ENCODE measurements around the gene VSTM4.

Gene VSTM4

DNA sequence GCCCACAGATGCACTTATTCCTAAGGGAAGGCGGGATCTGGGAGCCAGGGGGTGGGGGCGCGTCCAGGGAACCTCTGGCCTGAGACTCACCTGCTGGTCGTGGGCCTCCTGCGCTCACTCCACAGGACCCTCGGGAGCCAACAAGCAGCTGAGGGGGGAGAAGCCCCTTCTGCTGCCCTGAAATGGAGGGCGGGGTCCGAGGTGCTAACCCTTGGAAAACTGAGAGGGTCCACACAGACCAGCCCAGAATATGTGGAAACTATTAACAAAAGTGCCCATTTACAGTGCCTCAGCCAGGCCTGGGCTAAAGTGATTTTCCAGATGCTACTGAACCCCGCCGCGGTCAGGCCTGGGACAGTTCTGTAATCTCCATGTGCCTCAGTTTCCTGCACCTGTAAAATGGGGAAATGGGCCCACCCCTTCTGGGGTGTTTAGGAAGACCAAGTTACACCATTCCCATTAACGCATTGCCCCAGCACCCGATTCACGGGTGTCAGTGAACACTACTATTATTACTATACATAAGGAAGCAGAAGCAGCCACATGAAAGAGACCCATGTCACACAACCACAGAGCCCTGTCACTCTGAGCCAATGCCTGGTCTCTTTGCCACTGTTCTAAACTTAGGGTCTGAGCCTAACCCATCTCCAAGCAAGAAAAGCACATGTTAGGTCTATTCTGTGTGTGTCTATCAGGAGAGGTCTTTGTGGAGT is 630 bp upstream of the VSTM4 start:
- peaks cover 25% of the 10 kb centered on the region for H3K27me3 Mint-ChIP-seq
- H3K4me1 Mint-ChIP-seq (ENCODE audit: low read depth) = peaks cover 7% of the 10 kb centered on the region
- no peaks in the 10 kb centered on the region for H3K36me3 Mint-ChIP-seq (ENCODE audit: low read depth)
- no peak overlapping the region for H3K27ac Mint-ChIP-seq
- H3K9me3 Mint-ChIP-seq = no peaks in the 10 kb centered on the region
- no peak overlapping the region for H3K4me3 Mint-ChIP-seq

- Mint-ChIP-seq H3K27me3 (peaks cover 25% of the 10 kb centered on the region), H3K9me3 (no peaks in the 10 kb centered on the region), H3K4me1 (ENCODE audit: low read depth) (peaks cover 7% of the 10 kb centered on the region), H3K4me3 (peak overlapping the region; percentile 61), H3K27ac (no peak overlapping the region), H3K36me3 (ENCODE audit: low read depth) (no peaks in the 10 kb centered on the region)
Observed at GRCh38 chr10:49114718-49115014, 656 bp downstream of the VSTM4 start.

- H3K4me1 Mint-ChIP-seq (ENCODE audit: low read depth) = peaks cover 7% of the 10 kb centered on the region
- no peak overlapping the region for H3K27ac Mint-ChIP-seq
- no peak overlapping the region for H3K4me3 Mint-ChIP-seq
- H3K9me3 Mint-ChIP-seq = no peaks in the 10 kb centered on the region
- H3K36me3 Mint-ChIP-seq (ENCODE audit: low read depth) = no peaks in the 10 kb centered on the region
- H3K27me3 Mint-ChIP-seq = peaks cover 28% of the 10 kb centered on the region
Observed at GRCh38 chr10:49113741-49114141, 1.6 kb downstream of the VSTM4 start.

- Mint-ChIP-seq H3K36me3 (ENCODE audit: low read depth) (no peaks in the 10 kb centered on the region), H3K4me1 (ENCODE audit: low read depth) (peaks cover 7% of the 10 kb centered on the region), H3K4me3 (no peak overlapping the region), H3K9me3 (no peaks in the 10 kb centered on the region), H3K27me3 (peaks cover 21% of the 10 kb centered on the region), H3K27ac (no peak overlapping the region)
Observed at GRCh38 chr10:49112851-49113250, 2.5 kb downstream of the VSTM4 start.

DNA sequence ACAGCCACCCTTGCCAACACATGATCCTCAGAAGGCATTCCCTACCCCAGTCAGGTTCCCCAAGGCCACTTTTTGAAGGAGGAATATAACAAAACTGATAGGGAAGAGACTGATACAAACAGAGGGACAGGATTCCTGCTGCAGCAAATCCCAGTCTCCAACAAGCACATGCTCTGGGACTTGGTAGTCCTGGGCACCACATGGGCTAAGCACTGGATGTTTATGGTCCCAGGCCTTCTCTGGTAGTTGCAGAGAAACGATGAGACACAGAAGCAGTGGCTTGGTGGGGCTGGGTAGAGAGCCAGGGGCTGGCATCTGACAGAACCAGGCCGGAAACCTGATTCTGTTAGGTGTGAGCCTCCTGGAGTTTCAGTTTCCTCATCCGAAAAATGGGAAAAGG is 3.2 kb downstream of the VSTM4 start:
- Mint-ChIP-seq H3K9me3 (no peaks in the 10 kb centered on the region), H3K4me1 (ENCODE audit: low read depth) (peaks cover 7% of the 10 kb centered on the region), H3K36me3 (ENCODE audit: low read depth) (no peaks in the 10 kb centered on the region), H3K27ac (no peak overlapping the region), H3K4me3 (no peak overlapping the region), H3K27me3 (peaks cover 21% of the 10 kb centered on the region)

DNA sequence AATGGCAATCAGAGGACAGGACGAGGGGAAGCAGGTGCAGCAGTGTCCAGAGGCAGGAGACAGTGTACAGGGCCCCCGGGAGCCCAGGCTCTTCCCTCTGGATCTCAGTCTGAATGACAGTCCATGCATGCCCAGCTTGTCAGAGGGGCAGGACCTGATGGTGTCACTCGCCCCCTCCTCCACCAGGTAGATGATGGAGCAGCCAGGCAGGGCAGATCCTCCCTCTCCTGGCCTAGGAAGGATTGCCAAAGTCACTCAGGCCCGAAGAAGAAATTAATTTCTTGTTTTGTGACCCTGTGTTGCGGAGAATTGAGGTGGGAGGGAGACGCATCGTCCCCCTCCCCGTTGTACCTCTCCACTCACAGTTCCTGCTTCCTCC is 4.0 kb downstream of the VSTM4 start:
- H3K36me3 Mint-ChIP-seq (ENCODE audit: low read depth) = no peaks in the 10 kb centered on the region
- no peaks in the 10 kb centered on the region for H3K9me3 Mint-ChIP-seq
- no peak overlapping the region for H3K4me3 Mint-ChIP-seq
- peaks cover 19% of the 10 kb centered on the region for H3K27me3 Mint-ChIP-seq
- peaks cover 7% of the 10 kb centered on the region for H3K4me1 Mint-ChIP-seq (ENCODE audit: low read depth)
- no peak overlapping the region for H3K27ac Mint-ChIP-seq

DNA sequence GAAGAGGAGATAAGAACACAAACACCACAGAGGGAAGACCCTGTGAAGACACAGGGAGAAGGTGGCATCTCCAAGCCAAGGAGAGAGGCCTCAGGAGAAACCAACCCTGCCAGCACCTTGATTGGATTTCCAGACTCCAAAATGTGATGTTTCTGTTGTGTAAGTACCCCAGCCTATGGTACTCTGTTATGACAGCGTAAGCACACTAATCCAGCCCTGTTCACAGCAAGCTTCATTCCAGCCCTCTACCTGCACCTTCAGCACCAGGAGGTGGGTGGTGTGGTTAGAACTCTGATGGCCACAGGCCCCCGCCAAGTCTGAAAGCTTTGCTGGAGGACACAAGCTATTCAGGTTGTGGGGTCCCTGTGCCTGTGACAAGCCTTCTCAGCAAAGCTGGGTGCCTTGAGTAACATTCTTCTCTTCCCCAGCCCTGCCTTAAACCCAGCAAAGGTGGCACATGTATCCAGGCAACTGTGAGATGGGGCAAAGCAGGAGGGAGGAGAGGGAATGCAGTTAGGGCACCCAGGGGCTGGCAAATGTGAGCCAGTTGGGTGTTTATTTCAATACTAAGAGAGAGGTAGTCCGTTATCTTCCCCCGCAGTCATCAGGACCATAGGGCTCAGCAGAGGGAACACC is 4.5 kb downstream of the VSTM4 start:
- Mint-ChIP-seq H3K4me1 (ENCODE audit: low read depth) (peaks cover 7% of the 10 kb centered on the region), H3K9me3 (no peaks in the 10 kb centered on the region), H3K4me3 (no peak overlapping the region), H3K27me3 (peaks cover 15% of the 10 kb centered on the region), H3K36me3 (ENCODE audit: low read depth) (no peaks in the 10 kb centered on the region), H3K27ac (no peak overlapping the region)

DNA sequence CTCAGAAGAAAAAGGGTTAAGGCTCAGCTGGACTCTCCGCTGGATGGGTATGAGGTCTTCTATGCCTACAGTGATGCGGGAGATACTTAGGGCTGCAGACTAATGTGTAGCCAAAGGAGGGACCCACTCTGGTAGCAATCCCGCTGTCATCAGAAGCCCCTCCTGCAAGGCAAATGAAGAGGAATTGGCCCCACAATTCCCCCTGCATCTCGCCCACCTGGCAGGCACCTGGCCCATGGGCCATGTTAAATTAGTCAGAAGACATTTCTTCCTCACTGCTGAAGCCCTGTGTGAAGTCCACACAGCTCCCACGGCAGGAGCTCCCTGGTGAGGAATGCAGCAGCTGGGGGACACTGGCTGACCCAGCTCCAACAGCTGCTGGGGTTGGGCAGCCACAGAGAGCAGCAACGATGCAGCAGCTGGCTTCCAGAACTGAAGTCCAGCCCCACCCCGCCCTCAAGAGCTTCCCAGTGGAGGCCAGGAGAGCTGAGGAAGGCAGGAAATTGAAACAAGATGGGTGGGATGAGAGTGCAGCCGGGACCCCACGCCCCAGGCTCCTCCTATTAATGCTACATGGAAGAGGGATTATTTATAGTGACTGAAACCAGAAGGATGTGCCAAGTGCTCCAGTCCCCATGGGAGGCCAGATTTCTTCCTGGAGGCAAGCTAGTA is 5.5 kb downstream of the VSTM4 start:
- no peaks in the 10 kb centered on the region for H3K9me3 Mint-ChIP-seq
- H3K27ac Mint-ChIP-seq = no peak overlapping the region
- H3K4me1 Mint-ChIP-seq (ENCODE audit: low read depth) = peaks cover 6% of the 10 kb centered on the region
- H3K27me3 Mint-ChIP-seq = peaks cover 13% of the 10 kb centered on the region
- no peak overlapping the region for H3K4me3 Mint-ChIP-seq
- H3K36me3 Mint-ChIP-seq (ENCODE audit: low read depth) = no peaks in the 10 kb centered on the region

GRCh38 chr10:49108656-49109055 is 6.7 kb downstream of the VSTM4 start:
- Mint-ChIP-seq H3K4me3 (no peak overlapping the region), H3K27ac (no peak overlapping the region), H3K4me1 (ENCODE audit: low read depth) (no peaks in the 10 kb centered on the region), H3K27me3 (peaks cover 3% of the 10 kb centered on the region), H3K36me3 (ENCODE audit: low read depth) (no peaks in the 10 kb centered on the region), H3K9me3 (no peaks in the 10 kb centered on the region)

GRCh38 chr10:49107887-49108267 is 7.4 kb downstream of the VSTM4 start:
- no peak overlapping the region for H3K4me3 Mint-ChIP-seq
- H3K9me3 Mint-ChIP-seq = no peaks in the 10 kb centered on the region
- no peaks in the 10 kb centered on the region for H3K36me3 Mint-ChIP-seq (ENCODE audit: low read depth)
- no peaks in the 10 kb centered on the region for H3K4me1 Mint-ChIP-seq (ENCODE audit: low read depth)
- peaks cover 10% of the 10 kb centered on the region for H3K27me3 Mint-ChIP-seq
- H3K27ac Mint-ChIP-seq = no peak overlapping the region

DNA sequence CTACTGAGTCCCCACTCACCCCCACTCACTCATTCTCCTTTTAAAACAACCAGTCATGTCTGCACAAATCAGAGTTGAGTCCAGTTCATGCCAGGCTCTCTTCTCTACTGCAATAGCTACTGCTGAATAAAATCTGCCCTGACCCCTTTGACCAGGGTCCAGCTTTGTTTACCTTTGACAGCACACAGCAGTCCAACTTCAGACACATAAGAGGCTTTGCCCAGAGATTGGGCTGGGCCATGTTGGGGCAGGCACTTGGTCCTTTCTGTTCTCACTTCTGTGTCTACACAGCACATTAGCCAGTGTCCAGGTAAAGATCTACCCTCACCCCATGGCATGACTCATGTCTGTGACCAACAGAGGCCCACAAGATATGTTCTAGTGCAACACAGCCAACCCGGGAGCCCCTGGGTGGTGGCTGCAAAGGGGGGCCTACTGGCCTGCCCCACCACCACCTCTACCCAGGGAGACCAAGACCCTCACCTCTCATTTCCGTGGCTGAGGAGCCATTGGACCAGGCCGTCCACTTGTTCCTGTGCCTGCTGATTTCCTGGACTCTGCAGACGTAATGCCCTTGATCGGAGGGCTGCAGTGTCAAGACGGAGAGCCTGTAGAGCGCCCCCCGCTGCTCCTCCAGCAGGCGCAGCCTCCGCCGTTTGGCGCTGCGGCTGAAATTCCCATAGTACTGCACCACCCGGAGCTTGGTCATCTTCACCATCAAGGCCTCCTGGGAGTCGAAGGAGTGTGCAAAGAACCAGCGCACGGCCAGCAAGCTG is 8.0 kb downstream of the VSTM4 start:
- Mint-ChIP-seq H3K9me3 (no peaks in the 10 kb centered on the region), H3K27me3 (peaks cover 10% of the 10 kb centered on the region), H3K36me3 (ENCODE audit: low read depth) (no peaks in the 10 kb centered on the region), H3K27ac (no peak overlapping the region), H3K4me3 (no peak overlapping the region), H3K4me1 (ENCODE audit: low read depth) (no peaks in the 10 kb centered on the region)

DNA sequence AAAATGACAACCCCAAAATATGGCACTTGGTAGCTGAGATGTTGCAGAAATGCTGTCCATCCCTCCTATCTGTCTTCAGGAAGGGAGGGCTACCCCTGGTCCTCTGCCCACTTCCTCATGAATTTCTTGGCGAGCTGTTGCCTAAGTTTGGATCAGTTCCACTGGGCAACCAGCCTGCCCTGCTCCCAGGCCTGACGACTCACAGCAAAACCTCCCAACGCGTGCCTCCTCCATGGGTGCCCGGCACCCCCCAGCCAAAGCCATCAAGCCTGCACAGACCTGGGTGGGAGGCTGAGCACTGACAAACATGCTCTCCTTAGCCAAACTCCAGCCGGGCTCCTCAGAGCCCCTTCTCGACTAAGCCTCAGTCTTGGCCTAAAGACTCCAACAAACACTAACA is 8.9 kb downstream of the VSTM4 start:
- no peaks in the 10 kb centered on the region for H3K36me3 Mint-ChIP-seq (ENCODE audit: low read depth)
- no peaks in the 10 kb centered on the region for H3K4me1 Mint-ChIP-seq (ENCODE audit: low read depth)
- peaks cover 13% of the 10 kb centered on the region for H3K27me3 Mint-ChIP-seq
- no peaks in the 10 kb centered on the region for H3K9me3 Mint-ChIP-seq
- no peak overlapping the region for H3K4me3 Mint-ChIP-seq
- no peak overlapping the region for H3K27ac Mint-ChIP-seq

DNA sequence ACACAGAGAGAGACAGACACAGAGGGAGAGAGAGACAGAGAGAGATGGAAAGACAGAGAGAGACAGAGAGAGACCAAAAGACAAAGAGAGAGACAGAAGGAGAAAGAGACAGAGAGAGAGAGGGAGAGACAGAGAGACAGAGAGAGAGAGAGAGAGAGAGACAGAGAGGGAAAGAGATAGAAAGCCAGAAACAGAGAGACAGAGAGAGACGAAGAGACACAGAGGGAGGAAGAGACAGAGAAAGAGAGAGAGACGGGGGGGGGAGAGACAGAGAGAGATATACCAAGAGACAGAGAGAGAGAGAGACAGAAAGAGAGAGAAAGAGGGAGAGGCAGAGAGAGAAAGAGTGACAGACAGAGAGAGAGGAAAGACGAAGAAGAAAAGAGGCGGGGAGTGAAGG is 10.2 kb downstream of the VSTM4 start:
- H3K36me3 Mint-ChIP-seq (ENCODE audit: low read depth) = no peaks in the 10 kb centered on the region
- no peaks in the 10 kb centered on the region for H3K4me1 Mint-ChIP-seq (ENCODE audit: low read depth)
- peaks cover 18% of the 10 kb centered on the region for H3K27me3 Mint-ChIP-seq
- H3K9me3 Mint-ChIP-seq = no peaks in the 10 kb centered on the region
- no peak overlapping the region for H3K27ac Mint-ChIP-seq
- H3K4me3 Mint-ChIP-seq = no peak overlapping the region

- H3K4me1 Mint-ChIP-seq (ENCODE audit: low read depth) = no peaks in the 10 kb centered on the region
- H3K27me3 Mint-ChIP-seq = peaks cover 24% of the 10 kb centered on the region
- no peaks in the 10 kb centered on the region for H3K9me3 Mint-ChIP-seq
- no peak overlapping the region for H3K4me3 Mint-ChIP-seq
- H3K36me3 Mint-ChIP-seq (ENCODE audit: low read depth) = no peaks in the 10 kb centered on the region
- no peak overlapping the region for H3K27ac Mint-ChIP-seq
Observed at GRCh38 chr10:49104323-49104722, 11.0 kb downstream of the VSTM4 start.

GRCh38 chr10:49103761-49104160 is 11.6 kb downstream of the VSTM4 start:
- no peak overlapping the region for H3K4me3 Mint-ChIP-seq
- H3K4me1 Mint-ChIP-seq (ENCODE audit: low read depth) = no peaks in the 10 kb centered on the region
- peaks cover 25% of the 10 kb centered on the region for H3K27me3 Mint-ChIP-seq
- no peaks in the 10 kb centered on the region for H3K9me3 Mint-ChIP-seq
- no peak overlapping the region for H3K27ac Mint-ChIP-seq
- no peaks in the 10 kb centered on the region for H3K36me3 Mint-ChIP-seq (ENCODE audit: low read depth)
